GM21528 (cell line): Measurements from ENCODE around the gene MZB1.
"Not testable (repeated sequence)": the region's sequence is repeated elsewhere in the genome, so short reads cannot be mapped to it uniquely, and the experiment has no call there.

ENCODE experiments used
- ATAC-seq: cut with Tn5 transposase; IDR thresholded peaks from one replicate; pipeline ENCODE4 v1.9.1; 2021; ENCODE audit warnings: mild to moderate bottlenecking, moderate library complexity; ENCODE audit not compliant: unreplicated experiment, low FRiP score

The MZB1 gene

DNA sequence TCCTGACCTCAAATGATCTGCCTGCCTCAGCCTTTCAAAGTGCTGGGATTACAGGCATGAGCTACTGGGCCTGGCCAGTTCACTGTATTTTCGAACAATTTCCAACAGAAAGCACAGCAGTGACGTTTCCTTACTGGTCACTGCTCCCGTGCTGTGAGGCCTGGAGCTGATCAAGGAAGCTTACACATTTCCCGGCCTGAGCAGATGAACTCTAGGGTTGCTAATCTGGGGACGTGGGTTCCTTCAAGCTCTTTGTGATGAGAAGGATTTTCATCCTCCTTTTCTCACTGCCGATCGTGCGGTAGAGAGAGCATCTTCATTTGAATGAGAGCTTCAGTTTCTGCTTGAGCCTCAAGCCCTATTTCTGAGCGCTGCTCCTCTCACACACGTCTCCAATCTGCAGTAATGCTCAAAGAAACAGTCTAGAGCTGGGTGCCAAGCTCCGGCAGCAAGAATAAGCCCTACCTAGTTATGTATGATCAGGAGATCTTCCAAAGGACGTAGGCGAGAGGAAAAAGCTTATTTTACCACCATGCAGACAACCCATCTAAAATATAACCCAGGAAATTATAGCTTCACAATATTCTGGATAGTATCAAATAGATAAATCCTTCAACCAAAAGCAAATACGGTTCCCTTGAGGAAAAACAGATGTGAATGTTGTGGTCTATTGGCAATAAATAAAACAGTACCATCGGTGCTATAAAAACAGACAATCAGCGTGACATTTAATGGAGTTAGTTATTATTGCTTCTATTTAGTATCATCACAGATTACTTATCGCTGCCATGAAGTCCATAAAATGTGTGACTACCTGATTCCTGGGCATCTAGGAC, 21.5 kb upstream of the MZB1 start:
- no peak for ATAC-seq

DNA sequence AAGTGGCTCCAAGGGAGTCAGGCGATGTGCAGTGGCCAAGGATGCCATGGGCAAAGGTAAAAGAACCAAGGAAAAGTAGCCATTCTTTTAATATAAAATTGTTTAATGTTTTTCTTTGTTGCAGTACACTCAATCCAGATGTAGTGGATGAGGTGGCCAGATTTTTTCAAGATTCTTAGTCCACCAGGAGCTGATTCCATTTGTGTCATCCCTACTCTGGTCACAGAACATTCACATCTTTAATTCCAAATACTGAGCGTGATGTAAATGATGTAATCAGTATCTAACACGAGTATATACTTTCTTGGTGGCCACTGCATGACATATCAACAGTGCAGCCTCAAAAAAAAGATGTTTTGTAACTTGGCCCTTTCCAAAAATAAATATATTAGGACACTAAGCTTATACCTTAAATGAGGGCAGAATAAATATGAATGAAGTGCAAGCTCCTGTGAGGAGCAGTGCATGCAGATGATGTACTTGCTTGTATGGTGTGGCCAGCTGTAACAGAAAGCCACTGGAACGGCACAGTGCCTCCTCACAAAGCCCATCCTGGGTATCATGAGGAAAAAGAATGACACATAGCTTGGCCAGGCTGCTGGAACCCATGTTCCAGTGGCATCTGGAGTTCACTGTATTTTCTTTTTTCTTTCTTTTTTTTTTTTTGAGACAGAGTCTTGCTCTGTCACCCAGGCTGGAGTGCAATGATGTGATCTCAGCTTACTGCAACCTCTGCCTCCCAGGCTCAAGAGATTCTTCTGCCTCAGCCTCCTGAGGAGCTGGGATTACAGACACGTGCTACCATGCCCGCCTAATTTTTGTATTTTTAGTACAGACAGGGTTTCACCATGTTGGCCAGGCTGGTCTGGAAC, 20.6 kb upstream of the MZB1 start:
- no peak for ATAC-seq

DNA sequence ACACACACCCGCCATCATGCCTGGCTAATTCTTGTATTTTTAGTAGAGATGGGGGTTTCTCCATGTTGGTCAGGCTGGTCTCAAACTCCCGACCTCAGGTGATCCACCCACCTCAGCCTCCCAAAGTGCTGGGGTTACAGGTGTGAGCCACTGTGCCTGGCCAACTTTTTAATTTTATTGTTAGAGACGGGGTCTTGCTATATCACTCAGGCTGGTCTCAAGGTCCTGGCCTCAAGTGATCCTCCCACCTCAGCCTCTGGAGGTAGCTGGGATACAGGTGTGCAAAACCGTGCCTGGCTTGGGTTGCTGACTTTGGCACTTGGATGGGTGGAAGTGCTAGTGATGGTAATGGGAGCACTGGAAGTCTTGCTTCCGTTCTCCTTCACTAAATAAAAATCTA, 19.4 kb upstream of the MZB1 start:
- ATAC-seq, result not testable (repeated sequence)

DNA sequence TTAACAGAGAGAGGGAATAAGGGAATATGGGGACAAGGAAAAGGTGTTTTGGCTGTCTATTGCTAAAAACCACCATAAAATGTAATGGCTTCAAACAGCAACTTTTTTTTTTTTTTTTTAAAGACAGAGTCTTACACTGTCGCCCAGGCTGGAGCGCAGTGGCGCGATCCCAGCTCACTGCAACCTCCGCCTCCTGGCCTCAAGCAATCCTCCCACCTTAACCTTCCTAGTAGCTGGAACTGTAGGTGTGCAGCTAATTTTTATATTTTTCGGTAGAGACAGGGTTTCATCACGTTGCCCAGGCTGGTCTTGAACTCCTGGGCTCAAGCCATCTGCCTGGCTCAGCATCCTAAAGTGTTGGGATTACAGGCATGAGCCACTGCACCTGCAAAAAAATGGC, 18.5 kb upstream of the MZB1 start:
- ATAC-seq, result no peak

DNA sequence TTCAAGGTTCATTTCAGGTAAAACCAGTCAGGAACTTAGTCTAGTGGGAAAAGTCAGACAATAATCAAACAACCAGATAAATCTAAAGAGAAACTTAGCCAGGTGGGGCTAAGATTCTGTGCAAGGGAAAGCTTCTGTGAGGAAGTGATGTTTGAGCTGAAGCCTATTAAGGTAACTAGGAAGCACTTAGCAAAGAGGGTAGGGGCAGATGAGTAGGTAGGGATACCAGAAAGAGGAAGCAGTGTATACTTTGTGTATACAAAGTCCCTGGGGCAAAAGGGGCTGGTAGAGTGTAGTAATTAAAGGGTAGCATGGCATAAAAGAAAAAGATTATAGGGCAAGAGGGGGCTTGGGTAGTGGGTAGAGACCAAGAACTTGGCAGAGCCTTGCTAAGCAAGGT, 17.8 kb upstream of the MZB1 start:
- no peak for ATAC-seq

DNA sequence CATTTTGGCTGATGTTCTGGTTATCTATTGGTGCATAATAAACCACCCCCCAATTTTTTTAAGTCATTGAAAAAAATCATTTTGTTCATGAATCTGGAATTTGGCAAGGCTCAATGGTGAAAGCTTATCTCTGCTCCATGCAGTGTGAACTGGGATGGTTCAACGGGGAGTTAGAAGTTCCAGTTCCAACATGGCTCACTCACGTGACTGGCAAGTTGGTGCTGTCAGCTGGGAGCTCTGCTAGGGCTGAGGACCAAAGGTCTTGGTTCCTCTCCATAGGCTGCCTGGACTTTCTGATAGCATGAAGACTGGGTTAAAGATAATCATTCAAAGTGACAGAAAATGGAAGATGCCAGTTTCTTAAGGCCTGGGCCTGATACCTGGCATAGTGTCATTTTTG, 17.2 kb upstream of the MZB1 start:
- ATAC-seq, result no peak

DNA sequence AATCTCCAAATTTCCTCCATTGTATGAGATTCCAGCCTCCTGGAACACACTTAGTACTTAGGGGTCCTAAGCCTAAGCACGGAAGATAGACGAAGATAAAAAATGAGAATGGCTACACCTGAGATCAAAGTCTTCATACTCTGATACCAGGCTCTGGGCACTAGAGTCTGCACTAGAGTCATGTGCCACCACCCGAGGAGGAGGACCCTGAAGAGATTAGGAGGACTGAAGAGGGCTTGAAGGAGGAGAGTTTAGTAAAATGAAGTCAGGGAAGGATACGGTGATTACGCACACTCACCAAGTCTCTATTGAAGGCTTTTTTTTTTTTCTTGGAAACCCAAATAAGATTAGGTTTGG, 14.7 kb upstream of the MZB1 start:
- ATAC-seq, result no peak

DNA sequence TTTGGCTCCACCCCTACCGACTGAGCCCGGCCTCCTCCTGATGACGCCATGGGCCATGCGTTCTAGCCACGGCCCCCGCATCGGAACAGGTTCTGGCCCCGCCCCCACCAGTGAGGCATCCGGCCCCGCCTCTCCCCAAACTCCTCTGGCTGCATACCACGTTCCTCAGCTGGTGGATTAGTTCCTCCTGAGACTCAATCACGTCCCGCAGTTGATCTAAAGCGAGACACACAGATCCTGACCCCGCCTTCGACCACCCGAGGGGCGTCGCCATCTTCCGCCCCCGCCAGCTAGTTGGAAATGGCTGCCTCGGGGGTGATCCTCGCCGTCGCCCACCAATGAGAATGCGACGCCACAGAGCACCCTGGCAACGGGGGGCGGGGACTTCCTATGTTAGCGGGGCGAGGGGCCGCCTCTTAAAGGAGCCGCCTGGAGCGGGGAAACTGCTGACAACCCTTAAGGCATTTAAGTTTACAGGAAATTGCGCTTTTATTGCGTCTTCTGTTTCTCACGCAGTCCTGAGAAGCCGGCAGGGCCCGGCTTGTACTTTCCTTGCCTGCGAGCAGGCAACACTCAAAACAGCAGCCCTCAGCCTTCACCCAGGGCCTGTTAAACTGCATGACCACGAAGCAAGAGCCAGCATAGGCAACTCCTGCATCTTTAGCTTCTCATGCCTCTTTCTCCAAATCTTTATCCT, 14.2 kb upstream of the MZB1 start, which contains the start of gene SPATA24:
Gene SPATA24, minus strand, starts transcription at position 303 of the 697 bp plus-strand sequence. Its CDS starts 29 bp downstream, at position 274.
- peak; percentile 84 for ATAC-seq

DNA sequence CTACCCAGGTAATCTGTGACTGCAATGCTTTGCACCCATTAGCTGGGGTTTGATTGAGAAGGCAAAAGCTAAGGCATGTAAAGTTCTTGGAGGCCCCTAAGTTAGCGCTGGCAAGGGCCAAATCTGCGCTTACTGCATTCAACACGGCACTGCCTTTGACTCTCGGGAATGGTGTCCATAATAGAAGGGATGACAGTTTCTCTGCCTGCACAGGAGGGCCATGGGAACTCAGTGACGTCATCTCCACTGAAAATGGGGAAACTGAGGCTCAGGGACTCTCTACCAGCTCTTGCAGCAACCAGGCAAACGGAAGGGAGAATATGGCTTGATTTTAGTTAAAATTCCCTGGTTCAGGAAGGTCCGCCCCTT, 13.7 kb upstream of the MZB1 start:
- ATAC-seq, result peak; percentile 0

DNA sequence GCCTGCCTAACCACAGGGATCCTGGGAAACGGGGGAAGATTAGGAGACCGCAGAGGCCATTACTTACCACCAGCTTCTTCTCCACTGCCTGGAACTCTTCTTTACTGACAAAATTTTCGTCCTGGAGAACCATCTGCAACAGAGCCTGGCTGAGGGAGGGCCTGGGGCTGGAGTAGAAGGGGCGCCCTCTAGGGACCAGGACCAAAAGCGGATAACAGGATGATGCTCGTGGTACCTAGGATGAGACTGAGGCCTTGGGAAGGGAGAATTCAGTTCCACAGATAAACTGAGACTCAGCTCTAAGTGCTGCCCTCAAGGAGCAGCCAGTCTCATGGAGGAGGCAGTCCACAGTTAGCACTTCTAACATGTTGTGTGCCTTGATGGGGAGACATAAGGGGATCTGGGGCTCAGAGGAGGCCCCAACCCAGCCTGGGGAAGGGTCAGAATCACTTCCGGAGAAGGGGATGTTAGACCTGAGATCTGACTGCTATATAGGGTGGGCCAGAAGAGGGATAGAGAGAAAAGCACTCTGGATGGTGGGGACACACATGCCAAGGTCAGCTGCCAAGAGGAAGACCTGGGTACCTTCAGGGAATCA, 12.9 kb upstream of the MZB1 start:
- ATAC-seq, result no peak

DNA sequence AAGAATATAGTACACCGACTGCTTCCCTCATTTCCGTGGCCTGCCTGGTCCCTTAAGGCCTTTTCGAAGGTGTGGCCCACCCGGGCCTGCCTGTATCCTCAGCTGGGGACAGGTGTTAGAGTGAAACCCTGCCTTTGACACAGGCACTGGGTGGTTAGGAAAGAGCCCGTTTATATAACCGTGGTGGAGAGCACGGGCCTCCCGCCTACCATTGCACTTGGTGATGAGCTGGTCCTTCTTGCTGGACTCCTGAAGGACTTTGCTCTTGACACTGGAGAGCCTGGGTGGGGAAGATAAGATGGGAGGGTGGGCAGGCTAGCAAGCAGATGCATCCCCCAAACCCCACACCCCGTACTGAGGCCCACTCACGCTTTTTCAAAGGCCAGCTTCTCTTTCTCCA, 11.8 kb upstream of the MZB1 start:
- no peak for ATAC-seq

DNA sequence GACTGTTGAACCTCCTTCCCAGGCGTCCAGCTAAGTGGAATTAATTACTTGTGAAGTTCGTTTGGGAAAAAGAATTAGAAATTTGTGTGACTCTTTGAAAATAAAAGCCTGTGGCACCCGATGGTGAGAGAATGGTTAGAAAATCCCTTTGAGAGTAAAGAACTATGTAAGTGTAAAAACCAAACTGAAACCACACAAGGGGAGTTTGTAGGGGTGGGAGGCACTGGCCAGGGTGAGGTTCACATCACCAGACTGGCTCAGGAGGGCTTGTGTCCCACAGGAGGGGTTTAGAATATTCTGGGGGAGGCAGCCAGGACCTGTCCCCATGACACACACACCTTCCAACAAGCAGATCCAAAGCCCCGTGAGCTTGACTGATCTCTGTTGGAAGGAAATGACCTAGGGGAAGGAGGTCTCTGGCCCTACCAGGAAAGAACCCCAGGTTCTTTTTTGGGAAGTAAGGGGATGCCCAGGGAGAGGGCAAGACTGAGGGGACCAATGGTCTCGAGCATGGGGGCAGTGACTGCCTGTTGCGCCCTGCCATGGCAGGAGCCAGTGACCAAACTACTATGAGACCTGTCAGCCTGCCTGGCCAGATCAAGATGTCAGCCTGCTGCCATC, 9.9 kb upstream of the MZB1 start:
- no peak for ATAC-seq

DNA sequence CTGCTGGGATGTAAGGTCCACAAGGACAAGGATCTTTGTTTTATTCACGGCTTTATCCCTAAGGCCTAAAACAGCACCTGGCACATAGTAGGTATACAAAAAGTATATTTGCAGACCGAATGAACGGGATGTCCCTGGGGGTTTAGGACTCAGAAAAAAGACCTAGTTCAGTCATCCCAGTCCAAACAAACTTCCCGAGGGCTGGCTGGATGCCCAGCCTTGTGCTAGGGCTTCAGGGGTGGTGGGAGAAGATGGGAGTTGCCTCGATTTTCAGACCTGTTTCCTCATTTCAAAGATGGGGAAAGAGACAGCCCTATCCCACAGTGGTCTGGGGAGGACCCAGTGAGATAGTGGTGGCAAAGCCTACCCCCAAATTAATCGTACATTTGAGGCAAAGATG, 8.2 kb upstream of the MZB1 start:
- ATAC-seq, result no peak

DNA sequence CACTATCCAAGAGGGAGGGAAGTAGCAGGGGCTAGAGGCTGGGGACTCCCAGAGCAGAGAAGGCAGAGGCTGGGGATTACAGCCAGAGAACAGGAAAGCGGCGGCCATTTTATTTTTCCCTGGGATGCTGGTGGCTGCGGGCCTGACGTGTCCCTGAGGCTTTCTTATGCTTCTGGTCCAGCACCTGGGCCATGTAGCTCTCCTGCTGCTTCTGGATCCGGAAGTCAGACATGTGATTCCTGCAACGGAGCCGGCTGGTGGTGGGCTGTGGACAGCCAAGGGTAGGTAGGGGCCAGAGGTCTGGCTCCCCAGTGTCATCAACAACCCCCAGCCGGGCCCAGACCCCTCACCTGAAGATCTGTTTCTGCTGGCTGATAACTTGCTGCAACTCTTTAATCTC, 7.0 kb upstream of the MZB1 start:
- ATAC-seq, result no peak

DNA sequence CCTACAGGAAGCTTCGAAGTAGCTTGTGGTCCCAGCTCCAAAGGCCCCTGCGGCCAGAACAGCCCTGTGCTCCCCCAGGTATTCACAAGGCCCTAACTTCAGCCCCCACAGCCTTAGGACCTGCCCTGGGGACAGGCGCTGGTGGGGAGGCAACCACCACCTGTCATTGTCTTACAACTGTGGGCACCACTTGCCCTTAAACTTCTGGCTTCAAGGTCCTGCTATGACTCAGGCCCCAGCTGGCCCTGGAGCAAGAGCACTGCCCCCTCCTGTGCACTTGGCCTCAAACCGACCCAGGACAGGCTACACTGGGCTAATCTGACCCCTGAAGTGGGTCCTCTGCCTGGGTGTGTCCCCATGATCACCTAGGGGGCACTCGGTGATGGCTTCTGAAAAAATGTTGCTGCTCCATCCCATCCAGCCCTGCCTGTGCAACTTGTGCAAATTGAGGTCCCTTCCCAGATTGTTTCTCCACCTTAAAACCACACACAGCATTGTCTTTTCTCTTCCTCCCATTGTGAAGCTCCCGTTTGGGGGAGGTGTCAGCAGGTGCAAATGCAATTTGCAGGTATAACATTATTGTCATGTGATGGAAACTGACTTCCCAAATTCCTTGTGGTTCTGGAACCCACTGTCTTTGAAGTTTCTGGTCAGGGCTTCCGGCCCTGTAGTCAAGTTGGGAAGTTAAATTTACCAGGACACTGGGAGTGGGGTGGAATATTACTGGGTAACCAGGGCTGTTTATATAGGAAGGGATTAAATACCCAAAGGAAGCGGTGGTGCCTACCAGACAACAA, 6.3 kb upstream of the MZB1 start:
- no peak for ATAC-seq

DNA sequence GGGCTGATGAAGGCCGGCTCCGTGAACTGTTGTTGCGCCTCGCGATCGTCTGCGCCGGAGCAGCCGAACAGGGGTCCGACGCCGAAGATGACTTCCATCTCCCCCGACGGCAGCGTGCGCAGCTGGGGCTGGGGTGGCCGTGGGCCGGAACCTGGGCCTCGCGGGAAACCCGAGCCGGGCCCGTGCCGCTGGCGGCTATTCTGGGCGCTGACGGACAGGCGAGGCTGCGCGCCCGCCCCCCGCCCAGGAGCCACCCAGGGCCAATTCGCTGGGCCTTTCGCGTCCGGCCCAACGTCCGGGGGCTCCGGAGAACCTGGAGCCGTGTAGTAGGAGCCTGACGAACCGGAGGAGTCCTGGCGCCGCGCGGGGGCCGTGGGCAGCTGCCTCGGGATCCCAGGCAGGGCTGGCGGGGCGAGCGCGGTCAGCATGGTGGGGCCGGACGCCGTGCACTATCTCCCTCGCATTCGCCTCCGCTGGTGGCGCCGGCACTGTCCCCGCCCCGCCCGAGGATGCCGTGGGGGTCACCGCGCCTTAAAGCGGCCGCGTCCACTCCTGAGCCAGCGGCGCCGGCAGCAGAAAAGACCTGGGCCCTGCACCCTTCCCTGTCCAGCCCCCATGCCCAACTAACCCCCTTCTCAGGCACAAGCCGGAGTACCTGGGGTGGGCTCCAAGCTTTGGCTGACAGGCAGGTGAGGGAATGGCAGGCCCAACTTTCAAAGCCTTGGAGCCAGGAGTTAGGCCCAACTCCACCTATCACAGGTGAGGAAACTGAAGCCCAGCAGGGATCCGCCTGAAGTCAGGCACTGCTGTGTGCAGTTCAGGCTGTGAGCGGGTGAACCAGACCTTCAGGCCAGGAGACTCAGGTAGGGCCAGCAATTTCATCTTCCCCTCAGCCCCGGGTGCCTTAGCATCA, 5.2 kb upstream of the MZB1 start, which contains the start of gene PROB1:
Gene PROB1, minus strand, starts transcription at position 451 of the 913 bp plus-strand sequence. Its CDS starts 23 bp downstream, at position 428.
- ATAC-seq, result no peak

DNA sequence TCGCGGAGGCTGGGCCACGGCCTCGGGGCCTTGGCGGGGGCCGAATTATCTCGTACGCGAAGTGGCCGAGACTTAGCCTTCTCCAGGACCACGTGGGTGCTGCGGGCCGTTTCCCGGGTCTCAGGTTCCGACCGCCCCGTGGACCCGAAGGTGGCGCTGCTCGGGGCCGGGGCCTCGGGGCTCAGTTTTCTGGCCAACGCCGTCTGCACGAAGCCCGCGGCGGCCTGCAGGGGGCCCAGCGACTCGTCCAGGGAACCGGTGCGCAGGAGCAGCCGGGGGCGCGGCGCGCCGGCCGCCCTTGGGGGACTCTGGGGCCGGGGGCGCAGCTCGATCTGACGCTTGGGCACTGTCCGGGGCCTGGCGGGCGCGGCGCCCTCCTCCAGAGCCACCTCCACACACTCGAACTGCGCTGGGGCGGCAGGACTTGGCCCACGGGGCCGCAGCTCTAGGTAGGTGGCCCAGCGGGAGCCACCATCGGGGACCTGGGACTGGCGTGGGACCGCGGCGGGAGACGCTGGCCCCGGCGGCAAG, 4.5 kb upstream of the MZB1 start:
- ATAC-seq, result no peak

DNA sequence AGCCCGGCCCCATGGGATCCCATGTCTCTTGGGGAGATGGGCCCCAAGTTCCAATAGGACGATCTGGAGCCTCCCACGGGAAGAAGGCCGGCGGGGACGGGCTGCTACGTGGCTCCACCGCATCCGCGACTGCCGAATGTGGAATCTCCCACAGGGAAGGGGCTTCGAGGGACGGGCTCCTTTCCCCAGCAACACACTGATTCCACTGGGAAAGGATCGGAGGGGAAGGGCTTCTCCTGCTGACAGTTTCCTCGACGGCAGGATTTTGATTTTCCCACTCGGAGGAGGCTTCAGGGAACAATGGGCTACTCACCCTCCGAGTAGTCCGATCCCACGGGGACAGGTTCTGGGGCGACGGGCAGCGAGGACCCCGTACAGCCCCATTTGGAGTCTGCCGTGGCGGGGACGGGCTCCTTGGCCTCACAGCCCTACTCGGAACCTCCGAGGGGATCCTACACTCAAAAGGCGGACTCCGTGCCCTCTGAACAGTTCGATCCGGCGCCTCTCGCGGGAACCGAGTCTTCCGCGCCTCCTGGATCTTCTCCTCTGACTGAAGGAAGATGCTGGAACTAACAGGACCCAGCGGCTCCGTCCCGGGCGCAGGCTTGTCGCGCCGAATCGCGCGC, 3.9 kb upstream of the MZB1 start:
- no peak for ATAC-seq
